Left renal pelvis (tissue), 4 donors: Measurements from ENCODE around the gene SLC3A2. TPM values are rescaled to one million over a fixed set of nuclear protein-coding genes. Genes with fewer than 3 reads are reported as not detected.

Experiments
- DNase-seq, 4 donors: peaks; one replicate each; pipeline ENCODE4 v3.0.0-alpha.2; 2013; ENCODE audit warnings: low read depth in 4 of 4, low spot score in 3 of 4
- polyA plus RNA-seq, 4 donors: library from polyadenylated mRNA; unstranded; fragments of 120-200 nt; gene quantifications; one replicate each; pipeline ENCODE4 v1.2.1, GENCODE V29; 2013; ENCODE audit not compliant: insufficient read length in 4 of 4

The SLC3A2 gene
- polyA plus RNA-seq, 4 donors = 81.0 to 207 (median 159) TPM

DNA sequence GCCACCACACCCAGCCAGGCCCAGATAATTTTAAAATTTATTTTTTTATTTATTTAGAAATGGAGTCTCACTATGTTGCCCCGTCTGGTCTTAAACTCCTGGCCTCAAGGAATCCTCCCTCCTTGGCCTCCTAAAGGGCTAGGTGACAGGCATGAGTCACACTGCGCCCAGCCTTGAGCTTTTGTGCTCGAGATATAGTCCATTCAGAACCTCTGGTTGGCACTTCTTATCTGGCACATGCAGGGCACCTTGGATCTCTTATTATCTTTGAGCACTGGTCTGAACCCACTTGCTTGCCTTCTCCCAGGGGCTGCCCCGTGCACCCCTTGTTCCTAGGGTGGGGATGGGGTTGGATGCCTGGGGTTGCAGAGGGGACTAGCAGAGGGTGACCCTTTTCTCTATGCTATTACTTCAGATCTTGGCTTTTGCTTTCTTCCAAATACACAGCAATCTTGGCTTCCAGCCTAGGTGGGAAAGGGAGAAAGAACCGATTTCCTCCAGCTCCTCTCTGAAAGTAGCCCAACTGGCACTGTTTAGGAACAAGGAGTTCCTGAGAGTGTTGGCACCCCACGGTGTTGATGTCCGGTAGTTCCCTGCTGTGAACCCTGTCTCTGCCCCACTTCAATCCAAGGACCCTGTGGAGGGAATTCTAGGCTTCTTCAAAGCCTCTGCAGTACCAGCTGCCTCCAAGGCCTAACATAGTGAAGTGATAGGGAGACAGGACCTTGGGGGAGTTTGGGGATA is 1.3 kb upstream of the SLC3A2 start:
- DNase-seq = no peak

DNA sequence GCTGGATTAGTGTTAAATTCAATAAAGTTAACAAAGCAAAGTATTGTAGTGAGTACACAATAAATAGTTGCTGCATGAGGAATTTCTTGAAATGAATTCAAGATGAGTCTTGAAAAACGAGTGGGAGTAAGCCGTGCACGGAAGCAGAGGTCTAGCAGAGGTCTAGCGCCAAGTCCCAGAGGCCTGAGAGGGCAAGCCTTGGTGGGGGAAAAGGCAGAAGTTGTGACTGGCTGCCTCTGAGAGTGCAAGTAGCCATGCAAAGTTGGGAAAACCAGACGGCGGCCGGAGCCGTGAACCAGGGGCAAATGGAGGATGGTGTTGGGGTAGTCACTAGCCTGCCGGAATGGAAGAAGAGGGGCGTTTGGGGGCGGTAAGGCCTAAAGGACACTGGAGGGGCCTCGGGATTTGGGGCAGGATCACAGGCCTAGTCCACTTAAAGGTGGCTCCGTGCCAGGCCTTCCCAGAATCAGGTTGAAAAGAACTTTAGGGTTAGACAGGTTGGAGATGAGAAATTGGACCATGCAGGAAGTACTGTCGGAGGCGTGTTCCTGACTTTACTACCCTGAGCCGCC is 379 bp upstream of the SLC3A2 start:
- DNase-seq = peak in 2 of 4 donors; percentile 29 to 77

DNA sequence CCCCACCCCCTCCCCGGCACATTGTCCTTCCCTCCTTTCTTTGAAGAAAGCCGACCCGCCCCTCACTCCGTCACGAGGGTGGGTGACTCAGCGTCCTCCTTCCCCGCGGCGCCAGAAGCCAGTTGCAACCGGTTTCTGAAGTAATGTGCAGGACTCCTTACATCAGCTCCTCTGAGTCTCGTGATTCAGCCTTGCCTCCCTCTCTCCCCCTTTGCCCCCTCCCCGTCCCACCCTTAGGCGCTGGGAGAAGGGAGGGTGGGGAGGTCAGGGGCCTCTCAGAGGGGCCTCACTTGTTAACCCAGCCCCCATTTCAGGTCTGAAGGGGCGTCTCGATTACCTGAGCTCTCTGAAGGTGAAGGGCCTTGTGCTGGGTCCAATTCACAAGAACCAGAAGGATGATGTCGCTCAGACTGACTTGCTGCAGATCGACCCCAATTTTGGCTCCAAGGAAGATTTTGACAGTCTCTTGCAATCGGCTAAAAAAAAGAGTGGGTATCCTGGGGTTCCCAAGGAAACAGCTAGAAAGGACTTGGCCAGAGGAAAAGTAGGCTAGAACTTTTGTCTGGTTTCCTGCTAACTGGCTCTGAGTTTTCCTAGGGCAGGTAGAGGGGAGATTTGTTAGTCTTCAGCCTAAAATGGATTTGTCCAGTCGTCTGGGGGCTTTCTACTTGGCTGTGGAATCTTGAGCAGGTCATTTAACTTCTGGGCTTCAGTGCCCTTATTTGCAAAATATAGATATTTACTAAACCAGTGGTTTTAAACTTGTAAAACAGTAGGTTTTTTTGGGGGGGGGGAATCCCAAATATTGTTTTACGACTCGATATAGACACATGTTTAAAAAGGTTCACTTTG is 1.1 kb downstream of the SLC3A2 start:
- peak; percentile 85 to 94 (median 91) for DNase-seq

DNA sequence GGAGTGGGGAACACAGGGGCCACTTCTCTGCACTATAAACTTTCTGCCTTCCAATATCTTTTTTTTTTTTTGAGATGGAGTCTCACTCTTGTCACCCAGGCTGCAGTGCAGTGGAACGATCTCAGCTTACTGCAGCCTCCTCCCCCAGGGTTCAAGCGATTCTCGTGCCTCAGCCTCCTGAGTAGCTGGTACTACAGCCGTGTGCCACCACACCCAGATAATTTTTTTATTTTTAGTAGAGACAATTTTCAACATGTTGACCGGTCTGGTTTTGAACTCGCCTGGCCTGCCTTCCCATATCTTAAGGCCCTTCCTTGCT is 1.7 kb downstream of the SLC3A2 start:
- DNase-seq = no peak

GRCh38 chr11:62882788-62883501 is 2.2 kb downstream of the SLC3A2 start:
- no peak for DNase-seq

DNA sequence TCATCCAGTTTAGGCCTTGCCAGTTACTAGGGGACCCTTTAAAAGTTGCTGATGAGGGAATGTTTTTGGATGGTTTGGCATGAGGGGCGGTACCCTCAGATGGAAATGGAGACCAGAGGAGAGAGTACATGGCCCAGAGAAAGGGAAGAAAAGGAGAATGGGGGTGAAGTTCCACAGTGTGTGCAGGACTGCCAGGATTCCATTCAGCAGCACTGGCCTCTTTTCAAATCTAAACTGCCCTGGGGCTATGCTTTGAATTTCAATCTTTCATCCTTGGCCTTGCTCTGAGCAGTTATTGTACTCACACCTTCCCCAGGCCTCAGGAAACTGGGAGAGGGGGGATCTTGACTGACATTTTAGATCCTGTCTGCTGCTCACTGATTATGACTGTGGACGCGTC is 3.0 kb downstream of the SLC3A2 start:
- DNase-seq = no peak

GRCh38 chr11:62885137-62885750 is 4.5 kb downstream of the SLC3A2 start:
- no peak for DNase-seq

DNA sequence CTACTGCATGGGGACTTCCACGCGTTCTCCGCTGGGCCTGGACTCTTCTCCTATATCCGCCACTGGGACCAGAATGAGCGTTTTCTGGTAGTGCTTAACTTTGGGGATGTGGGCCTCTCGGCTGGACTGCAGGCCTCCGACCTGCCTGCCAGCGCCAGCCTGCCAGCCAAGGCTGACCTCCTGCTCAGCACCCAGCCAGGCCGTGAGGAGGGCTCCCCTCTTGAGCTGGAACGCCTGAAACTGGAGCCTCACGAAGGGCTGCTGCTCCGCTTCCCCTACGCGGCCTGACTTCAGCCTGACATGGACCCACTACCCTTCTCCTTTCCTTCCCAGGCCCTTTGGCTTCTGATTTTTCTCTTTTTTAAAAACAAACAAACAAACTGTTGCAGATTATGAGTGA is 7.7 kb downstream of the SLC3A2 start:
- no peak for DNase-seq

GRCh38 chr11:62889126-62889483 is 8.4 kb downstream of the SLC3A2 start:
- DNase-seq = no peak

- DNase-seq = peak in 2 of 4 donors; percentile 50 to 51
Observed at GRCh38 chr11:62889484-62890437, 9.1 kb downstream of the SLC3A2 start.

GRCh38 chr11:62892077-62892922 is 11.6 kb downstream of the SLC3A2 start:
- DNase-seq = no peak

DNA sequence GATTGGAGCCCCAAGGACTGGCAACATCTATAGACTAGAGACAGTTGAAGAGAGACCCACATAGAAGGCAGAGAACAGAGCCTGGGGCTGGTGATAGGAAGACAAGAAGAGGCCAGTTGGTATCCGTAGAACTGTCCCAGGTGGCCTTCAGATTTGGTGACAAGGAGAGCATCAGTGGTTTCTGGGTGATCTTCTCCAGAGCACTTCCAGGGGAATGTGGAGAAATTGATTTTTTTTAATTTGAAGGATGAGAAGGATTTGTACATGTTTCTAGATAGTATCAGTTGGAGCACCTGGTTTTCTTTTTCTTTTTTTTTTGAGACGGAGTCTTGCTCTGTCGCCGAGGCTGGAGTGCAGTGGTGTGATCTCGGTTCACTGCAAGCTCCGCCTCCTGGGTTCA is 14.8 kb downstream of the SLC3A2 start:
- no peak for DNase-seq

DNA sequence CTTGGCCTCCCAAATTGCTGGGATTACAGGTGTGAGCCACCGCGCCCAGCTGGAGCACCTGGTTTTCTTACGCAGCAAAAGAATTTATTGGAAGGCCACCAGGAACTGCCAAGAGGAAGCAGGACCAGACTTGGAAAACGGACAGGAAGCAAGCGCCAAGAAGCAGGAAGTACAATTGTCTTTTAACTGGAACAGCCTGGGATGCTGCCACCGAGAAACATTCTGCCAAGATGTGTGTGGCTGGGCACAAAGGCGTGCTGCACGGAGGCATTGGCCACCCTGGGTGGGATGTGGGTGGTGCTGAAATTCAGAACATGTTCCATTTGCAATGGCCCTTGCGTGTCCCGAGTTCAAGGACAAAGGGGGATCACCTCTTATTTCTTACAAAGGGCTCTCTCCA is 15.4 kb downstream of the SLC3A2 start:
- no peak for DNase-seq

DNA sequence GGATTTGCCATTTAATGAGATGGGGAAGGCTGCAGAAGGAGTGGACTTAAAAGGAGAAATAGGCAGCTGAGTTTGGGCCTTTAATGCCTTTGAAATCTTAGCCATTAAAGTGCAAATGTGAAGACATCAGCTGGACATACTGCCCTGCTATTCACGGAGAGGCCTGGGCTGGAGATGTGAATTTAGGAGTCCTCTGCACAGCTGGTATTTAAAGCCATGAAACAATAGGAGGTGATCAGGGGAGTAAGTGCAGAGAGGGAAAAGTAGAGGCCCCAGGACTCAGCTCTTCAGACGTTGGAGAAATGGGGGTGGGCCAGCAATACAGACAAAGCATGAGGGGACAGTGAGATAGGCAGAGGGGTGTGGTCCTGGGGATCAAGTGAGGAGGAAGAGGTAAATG is 16.6 kb downstream of the SLC3A2 start:
- no peak for DNase-seq

DNA sequence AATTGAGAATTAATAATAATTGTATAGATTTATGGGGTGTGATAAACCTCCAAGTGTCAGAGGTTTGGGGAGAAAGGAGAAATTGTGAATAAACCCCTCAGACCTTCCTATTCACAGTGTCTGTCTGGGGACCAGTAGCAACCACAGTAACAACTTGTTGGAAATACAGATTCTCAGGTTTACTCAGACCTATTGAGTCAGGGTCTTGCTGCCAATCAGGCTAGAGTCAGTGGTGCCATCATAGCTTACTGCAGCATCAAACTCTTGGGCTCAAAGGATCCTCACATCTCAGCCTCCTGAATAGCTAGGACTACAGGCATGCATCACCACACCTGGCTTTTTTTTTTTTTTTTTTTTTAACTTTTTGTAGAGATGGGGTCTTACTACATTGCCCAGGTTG is 17.3 kb downstream of the SLC3A2 start:
- DNase-seq = no peak

DNA sequence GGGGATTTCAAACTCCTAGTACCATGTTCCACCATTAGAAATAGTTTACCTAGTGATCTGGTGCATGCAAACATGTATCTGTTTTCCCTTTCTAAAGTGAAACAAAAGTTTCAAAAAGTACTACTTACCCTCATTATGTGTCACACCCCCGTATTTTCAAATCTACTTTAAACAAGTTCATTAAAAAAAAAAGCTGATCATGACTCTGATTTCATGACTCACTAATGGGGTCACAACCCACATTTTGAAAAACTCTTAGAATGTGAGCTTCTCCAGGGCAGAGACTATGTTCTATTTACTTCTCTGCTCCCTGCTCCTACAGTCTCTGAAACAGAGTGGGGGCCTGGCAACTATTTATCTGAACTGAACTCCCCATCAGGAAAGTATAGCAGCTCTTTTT is 22.2 kb downstream of the SLC3A2 start:
- no peak for DNase-seq

DNA sequence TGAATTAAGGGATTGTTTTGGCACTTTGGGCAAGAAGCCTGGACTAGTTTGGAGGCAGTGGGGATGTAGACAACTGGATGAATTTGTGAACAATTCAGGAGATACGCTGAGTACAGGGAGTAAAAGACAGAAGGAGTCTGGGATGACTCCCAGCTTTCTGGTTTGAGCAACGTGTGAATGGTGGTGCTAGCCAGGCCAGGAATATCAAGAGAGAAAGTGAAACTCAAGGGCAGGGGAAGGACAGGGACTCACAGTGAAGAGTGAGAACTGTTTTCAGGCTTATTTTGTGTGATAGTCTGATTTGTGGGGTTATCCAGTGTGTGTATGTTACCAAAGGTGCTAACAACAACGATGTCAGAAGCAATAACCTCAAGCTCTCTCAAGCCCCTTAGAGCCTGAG is 24.6 kb downstream of the SLC3A2 start:
- no peak for DNase-seq

- DNase-seq = peak in 2 of 4 donors; percentile 57 to 79
Observed at GRCh38 chr11:62905927-62906531, 25.3 kb downstream of the SLC3A2 start.
